Neural progenitor cell (in vitro differentiated cells): ENCODE results near the gene CD74. TPM values are rescaled to one million over a fixed set of nuclear protein-coding genes. Genes with fewer than 3 reads are reported as not detected.

Source experiments
- DNase-seq: peaks from one replicate; pipeline ENCODE4 v3.0.0-alpha.2; 2016; ENCODE audit warnings: low spot score
- H2AFZ ChIP-seq: fragments of 200-600 bp; sonication (generic); replicated peaks from 2 replicates; pipeline ENCODE4 v1.6.1; 2016; ENCODE audit warnings: antibody characterized with exemption
- H3F3A ChIP-seq: fragments of 200-600 bp; sonication (generic); 2 replicates; pipeline ENCODE4 v1.6.1; 2016; ENCODE audit warnings: antibody characterized with exemption, low read depth
- H3K27ac ChIP-seq: fragments of 200-600 bp; sonication (generic); 2 replicates; pipeline ENCODE4 v1.5.1; 2016; ENCODE audit warnings: mild to moderate bottlenecking
- H3K27me3 ChIP-seq: fragments of 200-600 bp; sonication (generic); 2 replicates; pipeline ENCODE4 v1.6.1; 2016; ENCODE audit warnings: mild to moderate bottlenecking, moderate library complexity
- H3K36me3 ChIP-seq: fragments of 200-600 bp; sonication (generic); 2 replicates; pipeline ENCODE4 v1.5.1; 2016
- H3K4me1 ChIP-seq: fragments of 200-600 bp; sonication (generic); 2 replicates; pipeline ENCODE4 v1.6.1; 2016; ENCODE audit warnings: mixed run types
- H3K4me2 ChIP-seq: fragments of 200-600 bp; sonication (generic); 2 replicates; pipeline ENCODE4 v1.6.1; 2016
- H3K4me3 ChIP-seq: fragments of 200-600 bp; sonication (generic); 2 replicates; pipeline ENCODE4 v1.5.1; 2016
- H3K79me2 ChIP-seq: fragments of 200-600 bp; sonication (generic); 2 replicates; pipeline ENCODE4 v1.6.1; 2016; ENCODE audit warnings: low read depth
- H3K9ac ChIP-seq: fragments of 200-600 bp; sonication (generic); 2 replicates; pipeline ENCODE4 v1.6.1; 2016
- H3K9me3 ChIP-seq: fragments of 200-600 bp; sonication (generic); 2 replicates; pipeline ENCODE4 v1.5.1; 2016; ENCODE audit warnings: low read depth
- H4K20me1 ChIP-seq: fragments of 200-600 bp; sonication (generic); 2 replicates; pipeline ENCODE4 v1.6.1; 2016; ENCODE audit warnings: low read depth
- H3K27ac Mint-ChIP-seq: 3 replicates; pipeline ENCODE4 v1.8.0; 2021; ENCODE audit warnings: mixed read lengths
- H3K27me3 Mint-ChIP-seq: 2 replicates; pipeline ENCODE4 v1.8.0; 2022; ENCODE audit warnings: low read depth, mild to moderate bottlenecking, inconsistent platforms, moderate library complexity, mixed read lengths; ENCODE audit not compliant: insufficient read depth
- H3K36me3 Mint-ChIP-seq: 3 replicates; pipeline ENCODE4 v1.8.0; 2021; ENCODE audit warnings: mixed read lengths
- H3K4me1 Mint-ChIP-seq: 3 replicates; pipeline ENCODE4 v1.8.0; 2021; ENCODE audit warnings: mixed read lengths
- H3K4me3 Mint-ChIP-seq: 3 replicates; pipeline ENCODE4 v1.8.0; 2021; ENCODE audit warnings: mild to moderate bottlenecking, moderate library complexity, mixed read lengths
- H3K9me3 Mint-ChIP-seq: 3 replicates; pipeline ENCODE4 v1.8.0; 2020; ENCODE audit warnings: mixed read lengths
- CTCF ChIP-seq: fragments of 200-600 bp; sonication (generic); IDR thresholded peaks from 2 replicates; pipeline ENCODE4 v1.5.1; 2017; ENCODE audit warnings: antibody characterized with exemption, mild to moderate bottlenecking
- EZH2 ChIP-seq: fragments of 200-600 bp; sonication (generic); IDR thresholded peaks from 2 replicates; pipeline ENCODE4 v1.6.1; 2017; ENCODE audit warnings: antibody characterized with exemption, mild to moderate bottlenecking, moderate library complexity
- EZH2phosphoT487 ChIP-seq: fragments of 200-600 bp; sonication (generic); IDR thresholded peaks from 2 replicates; pipeline ENCODE4 v1.6.1; 2017; ENCODE audit warnings: antibody characterized with exemption
- total RNA-seq: library from RNA; depleted of rRNA; stranded (reverse); fragments of >200 nt; gene quantifications from 2 replicates; pipeline ENCODE4 v1.2.3, GENCODE V29; 2015; ENCODE audit warnings: low replicate concordance

Gene CD74
- total RNA-seq, 1 donor from 2014 or later: 9.8 TPM

DNA sequence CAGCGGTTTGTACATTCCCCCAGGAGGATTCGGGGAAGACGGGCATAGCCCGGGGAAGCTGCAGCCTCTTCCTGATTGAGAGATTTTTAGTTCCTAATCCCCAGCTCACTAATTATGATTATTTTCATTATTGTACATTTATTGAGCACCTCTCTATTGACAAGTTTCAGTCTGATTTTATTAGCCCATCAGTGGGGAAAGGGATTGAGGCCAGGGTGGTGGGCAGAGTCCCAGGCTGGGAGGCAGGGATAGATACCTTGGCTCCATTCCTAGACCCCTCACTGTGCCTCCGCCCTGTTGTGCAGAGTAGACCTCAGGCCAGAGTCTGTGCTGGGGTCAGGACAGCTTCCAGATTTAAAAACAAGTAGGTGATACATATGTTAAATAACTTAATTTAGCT, 28.0 kb downstream of the CD74 start:
- Histone ChIP-seq H3K4me1 (no peaks in the 10 kb centered on the region), H2AFZ (no peak overlapping the region), H3K36me3 (peaks cover 4% of the 10 kb centered on the region), H4K20me1 (no peaks in the 10 kb centered on the region), H3F3A (no peaks in the 10 kb centered on the region), H3K9me3 (no peaks in the 10 kb centered on the region), H3K9ac (no peak overlapping the region), H3K27ac (no peak overlapping the region), H3K79me2 (no peaks in the 10 kb centered on the region), H3K27me3 (no peaks in the 10 kb centered on the region), H3K4me2 (no peak overlapping the region), H3K4me3 (no peak overlapping the region)
- H3K4me3 Mint-ChIP-seq: no peak overlapping the region
- no peak for DNase-seq
- no peaks in the 10 kb centered on the region for H3K27me3 Mint-ChIP-seq
- H3K36me3 Mint-ChIP-seq: peaks cover 18% of the 10 kb centered on the region
- no peak overlapping the region for H3K27ac Mint-ChIP-seq
- peaks cover 3% of the 10 kb centered on the region for H3K4me1 Mint-ChIP-seq
- TF ChIP-seq EZH2 (no peak), EZH2phosphoT487 (no peak), CTCF (no peak)
- H3K9me3 Mint-ChIP-seq: no peaks in the 10 kb centered on the region

GRCh38 chr5:150377964-150378694, 34.6 kb downstream of the CD74 start:
- peaks cover 29% of the 10 kb centered on the region for H3K36me3 Mint-ChIP-seq
- no peaks in the 10 kb centered on the region for H3K36me3 ChIP-seq
- no peak overlapping the region for H3K27ac ChIP-seq

GRCh38 chr5:150376799-150377771, 35.6 kb downstream of the CD74 start:
- Histone ChIP-seq H3K79me2 (no peaks in the 10 kb centered on the region), H3K9ac (no peak overlapping the region), H3K4me2 (no peak overlapping the region), H2AFZ (no peak overlapping the region), H3K4me1 (no peaks in the 10 kb centered on the region), H3K36me3 (no peaks in the 10 kb centered on the region), H3K9me3 (no peaks in the 10 kb centered on the region), H3F3A (no peaks in the 10 kb centered on the region), H3K27ac (no peak overlapping the region), H4K20me1 (peaks cover 3% of the 10 kb centered on the region), H3K27me3 (no peaks in the 10 kb centered on the region), H3K4me3 (no peak overlapping the region)
- DNase-seq: no peak
- no peaks in the 10 kb centered on the region for H3K9me3 Mint-ChIP-seq
- TF ChIP-seq CTCF (no peak), EZH2phosphoT487 (no peak), EZH2 (no peak)
- peaks cover 29% of the 10 kb centered on the region for H3K36me3 Mint-ChIP-seq
- peaks cover 6% of the 10 kb centered on the region for H3K4me1 Mint-ChIP-seq
- H3K27me3 Mint-ChIP-seq: peaks cover 4% of the 10 kb centered on the region
- peak overlapping the region; percentile 65 for H3K27ac Mint-ChIP-seq
- H3K4me3 Mint-ChIP-seq: no peak overlapping the region

More at GRCh38 chr5:150377964-150378694, 34.6 kb downstream of the CD74 start:
- Histone ChIP-seq H3K27me3 (no peaks in the 10 kb centered on the region), H3K9ac (no peak overlapping the region), H3K79me2 (no peaks in the 10 kb centered on the region), H3K4me3 (no peak overlapping the region), H3F3A (no peaks in the 10 kb centered on the region), H2AFZ (no peak overlapping the region), H4K20me1 (peaks cover 3% of the 10 kb centered on the region), H3K4me1 (no peaks in the 10 kb centered on the region), H3K4me2 (no peak overlapping the region), H3K9me3 (no peaks in the 10 kb centered on the region)
- Mint-ChIP-seq H3K9me3 (no peaks in the 10 kb centered on the region), H3K27me3 (peaks cover 4% of the 10 kb centered on the region), H3K4me3 (no peak overlapping the region), H3K27ac (peak overlapping the region; percentile 24), H3K4me1 (peaks cover 6% of the 10 kb centered on the region)
- no peak for DNase-seq
- TF ChIP-seq EZH2phosphoT487 (no peak), CTCF (no peak), EZH2 (no peak)
